ENCODE measurements around the gene SPATA31C2.
"Not testable (repeated sequence)": the region's sequence is repeated elsewhere in the genome, so short reads cannot be mapped to it uniquely, and the experiment has no call there.

The SPATA31C2 gene

GRCh38 chr9:88138375-88138774 lies at the start of gene SPATA31C2:
SPATA31C2 (minus strand) TSS chr9:88138475; CDS start chr9:88138446, 29 bp downstream.
- DNase-seq (ENCODE audit: low read depth, low spot score); H3K27ac ChIP-seq: not testable (repeated sequence)

GRCh38 chr9:88187631-88188030 lies 49.4 kb upstream of the SPATA31C2 start:
- no peak for DNase-seq (ENCODE audit: low read depth, low spot score)
- H3K27ac ChIP-seq: no peak overlapping the region

GRCh38 chr9:88186495-88187110 lies 48.3 kb upstream of the SPATA31C2 start:
- no peak for DNase-seq (ENCODE audit: low read depth, low spot score)
- H3K27ac ChIP-seq: no peak overlapping the region

- no peak for DNase-seq (ENCODE audit: low read depth, low spot score)
- H3K27ac ChIP-seq: no peak overlapping the region
Measured at GRCh38 chr9:88184976-88185375, 46.7 kb upstream of the SPATA31C2 start.

- H3K27ac ChIP-seq: no peak overlapping the region
- DNase-seq (ENCODE audit: low read depth, low spot score): no peak
Measured at GRCh38 chr9:88183798-88184495, 45.7 kb upstream of the SPATA31C2 start.

GRCh38 chr9:88182501-88182900 lies 44.2 kb upstream of the SPATA31C2 start:
- H3K27ac ChIP-seq: no peak overlapping the region
- DNase-seq (ENCODE audit: low read depth, low spot score): no peak

- peak; percentile 56 for DNase-seq (ENCODE audit: low read depth, low spot score)
- no peak overlapping the region for H3K27ac ChIP-seq
Measured at GRCh38 chr9:88180081-88180765, 41.9 kb upstream of the SPATA31C2 start.

- no peak overlapping the region for H3K27ac ChIP-seq
- DNase-seq (ENCODE audit: low read depth, low spot score): no peak
Measured at GRCh38 chr9:88179062-88179521, 40.8 kb upstream of the SPATA31C2 start.

- DNase-seq (ENCODE audit: low read depth, low spot score): no peak
- H3K27ac ChIP-seq: no peak overlapping the region
Measured at GRCh38 chr9:88178641-88179040, 40.4 kb upstream of the SPATA31C2 start.

- no peak for DNase-seq (ENCODE audit: low read depth, low spot score)
- H3K27ac ChIP-seq: no peak overlapping the region
Measured at GRCh38 chr9:88177371-88177770, 39.1 kb upstream of the SPATA31C2 start.

GRCh38 chr9:88174324-88174723 lies 36.0 kb upstream of the SPATA31C2 start:
- no peak for DNase-seq (ENCODE audit: low read depth, low spot score)

GRCh38 chr9:88173378-88173999 lies 35.2 kb upstream of the SPATA31C2 start:
- no peak for DNase-seq (ENCODE audit: low read depth, low spot score)
- no peak overlapping the region for H3K27ac ChIP-seq

More at GRCh38 chr9:88174324-88174723, 36.0 kb upstream of the SPATA31C2 start:
- H3K27ac ChIP-seq: no peak overlapping the region

- DNase-seq (ENCODE audit: low read depth, low spot score): no peak
- no peak overlapping the region for H3K27ac ChIP-seq
Measured at GRCh38 chr9:88169700-88170099, 31.4 kb upstream of the SPATA31C2 start.

- no peak for DNase-seq (ENCODE audit: low read depth, low spot score)
- no peak overlapping the region for H3K27ac ChIP-seq
Measured at GRCh38 chr9:88168564-88168963, 30.3 kb upstream of the SPATA31C2 start.

- no peak overlapping the region for H3K27ac ChIP-seq
- DNase-seq (ENCODE audit: low read depth, low spot score): no peak
Measured at GRCh38 chr9:88166660-88167059, 28.4 kb upstream of the SPATA31C2 start.

- no peak for DNase-seq (ENCODE audit: low read depth, low spot score)
- no peak overlapping the region for H3K27ac ChIP-seq
Measured at GRCh38 chr9:88164850-88165249, 26.6 kb upstream of the SPATA31C2 start.

- no peak overlapping the region for H3K27ac ChIP-seq
- DNase-seq (ENCODE audit: low read depth, low spot score): no peak
Measured at GRCh38 chr9:88161144-88161543, 22.9 kb upstream of the SPATA31C2 start.

- no peak for DNase-seq (ENCODE audit: low read depth, low spot score)
- H3K27ac ChIP-seq: no peak overlapping the region
Measured at GRCh38 chr9:88143957-88144625, 5.8 kb upstream of the SPATA31C2 start.

GRCh38 chr9:88143179-88143578 lies 4.9 kb upstream of the SPATA31C2 start:
- H3K27ac ChIP-seq: no peak overlapping the region
- DNase-seq (ENCODE audit: low read depth, low spot score): no peak

- DNase-seq (ENCODE audit: low read depth, low spot score); H3K27ac ChIP-seq: not testable (repeated sequence)
Measured at GRCh38 chr9:88133552-88133951, 4.7 kb downstream of the SPATA31C2 start.

All from epithelial cell of prostate (primary cell).